GM12878 (cell line): ENCODE data around the gene PADI4. TPM values are rescaled to one million over a fixed set of nuclear protein-coding genes. Genes with fewer than 3 reads are reported as not detected.

Source experiments
- ATAC-seq: fragments of 200-7000 bp; cut with Tn5 transposase; 3 replicates; pipeline ENCODE4 v1.9.1; 2020; ENCODE audit warnings: mild to moderate bottlenecking, moderate library complexity
- BruUV-seq: library from RNA; stranded (reverse); fragments of 400-500 nt; replicated peaks from 2 replicates; lab custom pipeline; 2021; lab: Mats Ljungman, UMichigan
- CTCF ChIA-PET: fragments of 300-600 bp; sonication (Branson Sonifier 250); formaldehyde crosslinking; extraction: SDS; loops from one replicate; lab custom pipeline; 2021; ENCODE audit warnings: inconsistent platforms; lab: Yijun Ruan, JAX
- POLR2A ChIA-PET: fragments of 350-600 bp; formaldehyde crosslinking; extraction: SDS; loops from one replicate; lab custom pipeline; 2021; ENCODE audit warnings: inconsistent platforms; lab: Charles Lee
- RAD21 ChIA-PET: fragments of 300-600 bp; sonication (Branson Sonifier 250); formaldehyde crosslinking; loops from one replicate; lab custom pipeline; 2023; ENCODE audit warnings: antibody characterized with exemption; ENCODE audit not compliant: unreplicated experiment; lab: Charles Lee
- SMC1A ChIA-PET: fragments of 300-600 bp; sonication (Branson Sonifier 250); formaldehyde crosslinking; loops from one replicate; lab custom pipeline; 2023; ENCODE audit not compliant: unreplicated experiment, uncharacterized antibody; lab: Charles Lee
- DNase-seq: peaks from one replicate; pipeline ENCODE4 v3.0.0-alpha.2; 2011; ENCODE audit warnings: low read depth, low spot score
- FAIRE-seq: peaks from 3 replicates; lab custom pipeline; 2011; peaks lifted over from hg19 to GRCh38; lab: Jason Lieb, UNC
- H2AFZ ChIP-seq: 2 replicates; pipeline ENCODE4 v1.6.0; 2011; ENCODE audit warnings: low read depth, low read length, control low read depth; ENCODE audit not compliant: control insufficient read depth
- H3K27ac ChIP-seq: 2 replicates; pipeline ENCODE4 v1.5.1; 2011; ENCODE audit warnings: control low read depth; ENCODE audit not compliant: control insufficient read depth, insufficient read depth
- H3K27me3 ChIP-seq, 2 experiments: replicated peaks in 1 of 2; 2 replicates each; pipeline versions ENCODE4 v1.6.0 to v1.6.1; 2011; ENCODE audit warnings: low read length in 1 of 2; ENCODE audit not compliant: control insufficient read depth in 2 of 2, insufficient read depth in 2 of 2
- H3K36me3 ChIP-seq, 2 experiments: 2 replicates each; pipeline ENCODE4 v1.5.1; 2011; ENCODE audit warnings: low read length in 1 of 2; ENCODE audit not compliant: control insufficient read depth in 2 of 2, insufficient read depth in 2 of 2
- H3K4me1 ChIP-seq: 2 replicates; pipeline ENCODE4 v1.6.1; 2011; ENCODE audit warnings: mild to moderate bottlenecking, low read length, moderate library complexity, mixed read lengths; ENCODE audit not compliant: control insufficient read depth, insufficient read depth
- H3K4me2 ChIP-seq: 2 replicates; pipeline ENCODE4 v1.6.0; 2011; ENCODE audit warnings: control low read depth; ENCODE audit not compliant: control insufficient read depth, insufficient read depth
- H3K4me3 ChIP-seq: fragments of 200-600 bp; sonication (generic); 2 replicates; pipeline ENCODE4 v1.5.1; 2016
- H3K79me2 ChIP-seq: 2 replicates; pipeline ENCODE4 v1.6.0; 2011; ENCODE audit warnings: low read length; ENCODE audit not compliant: control insufficient read depth, insufficient read depth
- H3K9ac ChIP-seq: 2 replicates; pipeline ENCODE4 v1.8.0; 2011; ENCODE audit warnings: low read length, control low read depth, mixed read lengths; ENCODE audit not compliant: control insufficient read depth, insufficient read depth
- H3K9me3 ChIP-seq: replicated peaks from 3 replicates; pipeline ENCODE4 v1.5.1; 2011; ENCODE audit warnings: mild to moderate bottlenecking, low read length; ENCODE audit not compliant: control insufficient read depth, insufficient read depth
- H4K20me1 ChIP-seq: 2 replicates; pipeline ENCODE4 v1.6.0; 2011; ENCODE audit not compliant: control insufficient read depth, insufficient read depth
- CREM ChIP-seq: IDR thresholded peaks from 2 replicates; pipeline ENCODE4 v1.6.1; 2014; ENCODE audit warnings: antibody characterized with exemption, low read depth
- CTCF ChIP-seq, 3 experiments: IDR thresholded peaks in 2 of 3; conservative IDR thresholded peaks in 1 of 3; 2 replicates each; pipeline ENCODE4 v1.5.1; 2011; ENCODE audit warnings: low read depth in 3 of 3, low read length in 3 of 3, mild to moderate bottlenecking in 3 of 3, control low read depth in 2 of 3, moderate library complexity in 2 of 3, inconsistent platforms in 1 of 3, mixed read lengths in 1 of 3; ENCODE audit not compliant: control insufficient read depth in 2 of 3, insufficient read depth in 1 of 3; ENCODE audit errors: extremely low read depth in 1 of 3
- ELK1 ChIP-seq: IDR thresholded peaks from 2 replicates; pipeline ENCODE4 v1.6.1; 2012; ENCODE audit warnings: low read depth, low read length, improper control_type of control experiment
- EP300 ChIP-seq, 2 experiments: fragments of 150-350 bp in 1 of 2; IDR thresholded peaks; 2 replicates each; pipeline ENCODE4 v1.6.1; 2011 to 2012; ENCODE audit warnings: low read depth in 2 of 2, low read length in 2 of 2, borderline replicate concordance in 1 of 2, improper control_type of control experiment in 1 of 2, inconsistent platforms in 1 of 2; ENCODE audit not compliant: control insufficient read depth in 1 of 2
- GABPA ChIP-seq: IDR thresholded peaks from 2 replicates; pipeline ENCODE4 v1.6.1; 2014; ENCODE audit warnings: antibody characterized with exemption, low read depth, mild to moderate bottlenecking, inconsistent platforms
- KDM1A ChIP-seq: fragments of 200-600 bp; sonication (generic); IDR thresholded peaks from 2 replicates; pipeline ENCODE4 v1.6.1; 2016; ENCODE audit warnings: borderline replicate concordance
- NFYA ChIP-seq: IDR thresholded peaks from 2 replicates; pipeline ENCODE4 v1.6.1; 2011; ENCODE audit warnings: low read depth, mild to moderate bottlenecking, low read length, improper control_type of control experiment, borderline replicate concordance
- POLR2AphosphoS5 ChIP-seq: IDR thresholded peaks from 2 replicates; pipeline ENCODE4 v1.6.1; 2011; ENCODE audit warnings: mild to moderate bottlenecking, low read length, inconsistent platforms
- TAF1 ChIP-seq: IDR thresholded peaks from 2 replicates; pipeline ENCODE4 v1.6.1; 2011; ENCODE audit warnings: mild to moderate bottlenecking, low read depth, low read length, borderline replicate concordance
- TBL1XR1 ChIP-seq: IDR thresholded peaks from 2 replicates; pipeline ENCODE4 v1.6.1; 2012; ENCODE audit warnings: low read depth, low read length, improper control_type of control experiment
- TCF12 ChIP-seq: IDR thresholded peaks from 2 replicates; pipeline ENCODE4 v1.6.1; 2011; ENCODE audit warnings: low read depth, mild to moderate bottlenecking, low read length
- ZNF24 ChIP-seq: fragments of 450-650 bp; IDR thresholded peaks from 2 replicates; pipeline ENCODE4 v1.6.1; 2017; ENCODE audit warnings: antibody characterized with exemption, mild to moderate bottlenecking
- ZNF274 ChIP-seq: IDR thresholded peaks from one replicate; pipeline ENCODE4 v1.8.0; 2011; ENCODE audit not compliant: insufficient read length, insufficient read depth
- WGBS: methylation state at CpG from one replicate; pipeline ENCODE4 v1.1.6; 2016; ENCODE audit warnings: low lambda C conversion rate; ENCODE audit not compliant: insufficient replicate concordance, insufficient coverage; ENCODE audit errors: missing lambda C conversion rate; 5-methylcytosine and 5-hydroxymethylcytosine counted together
- in situ Hi-C: fragments of 300-500 bp; cut with MboI; formaldehyde crosslinking; loops from 9 replicates; pipeline ENCODE4 v1.14.3; 2018; ENCODE audit warnings: mixed read lengths
- intact Hi-C: fragments of 100-400 bp; cut with micrococcal nuclease; formaldehyde crosslinking; loops from one replicate; pipeline ENCODE4 v1.14.2; 2022; ENCODE audit not compliant: unreplicated experiment
- polyA plus RNA-seq, 11 experiments: library from polyadenylated mRNA; depleted of rRNA in 4 of 11; unstranded in 6 of 11; stranded (reverse) in 5 of 11; fragments of >200 nt; fragmentation: Nextera tagmentation in 4 of 11; fragmentation: Illumina TruSeq in 1 of 11; extraction: Ambion mirVana in 4 of 11; extraction: Trizol in 1 of 11; gene quantifications; 1 replicate in 1 of 11; 2 replicates in 10 of 11; pipeline versions ENCODE4 v1.2.1 to v1.2.3, GENCODE V29; 2011 to 2016; ENCODE audit warnings: inconsistent platforms in 2 of 11, missing spikeins in 2 of 11, low read depth in 1 of 11
- total RNA-seq, 4 experiments: library from RNA; depleted of rRNA in 3 of 4; stranded (reverse); fragments of >200 nt in 3 of 4; fragmentation: Illumina TruSeq in 1 of 4; extraction: Trizol in 1 of 4; gene quantifications; 2 replicates each; pipeline versions ENCODE4 v1.2.1 to v1.2.3, GENCODE V29; 2013 to 2021
- TF ChIP-seq, protein P1 (sequence below): fragments of 150-350 bp; IDR thresholded peaks from 2 replicates; pipeline ENCODE4 v1.6.1; 2016; ENCODE audit warnings: low read depth, low read length

The PADI4 gene
- total and polyA plus RNA-seq, 10 of the 15 experiments (the other 5 are each of a cell fraction or from before 2014, with no cell fraction given), result 0.08 to 0.47 (median 0.15) TPM; not detected in 3

DNA sequence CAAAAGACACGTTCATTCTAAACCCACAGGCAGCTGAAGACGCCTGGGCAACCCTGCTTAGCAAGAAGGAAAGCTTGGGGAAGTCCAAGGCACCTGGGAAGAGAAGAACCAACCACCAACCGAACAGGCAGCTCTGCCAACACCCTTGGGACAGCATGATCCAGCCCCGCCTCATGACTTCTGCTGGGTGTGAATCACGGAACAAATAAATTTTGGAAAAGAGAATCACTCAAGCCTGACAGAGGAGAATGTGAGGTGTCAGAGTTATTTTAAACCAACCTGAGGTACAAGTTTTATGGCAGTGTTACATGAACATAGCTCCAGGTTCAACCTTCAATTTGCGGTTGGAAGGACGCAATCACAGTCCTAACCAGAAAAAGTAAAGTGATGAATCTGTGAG is 10.0 kb upstream of the PADI4 start:
- H3K4me3 ChIP-seq, result no peak overlapping the region
- no peak overlapping the region for H3K4me2 ChIP-seq
- ATAC-seq, result no peak
- H2AFZ ChIP-seq, result no peak overlapping the region
- DNase-seq, result no peak
- H3K9me3 ChIP-seq, result no peaks in the 10 kb centered on the region; the same call in 2 of the 3 replicates
- H3K79me2 ChIP-seq, result no peaks in the 10 kb centered on the region
- no peaks in the 10 kb centered on the region for H3K36me3 ChIP-seq
- intact Hi-C loops, result no loop called here
- POLR2A ChIA-PET, result no interaction called here
- no peaks in the 10 kb centered on the region for H3K4me1 ChIP-seq
- WGBS, result 26% methylated on average over 7 of the region's 7 CpGs
- in situ Hi-C loops, result no loop called here
- BruUV-seq, result no TSS peak
- H3K27ac ChIP-seq, result no peak overlapping the region
- H3K27me3 ChIP-seq, result no peaks in the 10 kb centered on the region
- TF ChIP-seq CTCF (IDR thresholded peaks at IDR 0.05 in 2 of 3, conservative IDR thresholded peaks at IDR 0.05 in 1 of 3; ENCODE audit: control insufficient read depth in 2 of 3, extremely low read depth in 1 of 3, insufficient read depth in 1 of 3, low read depth in 3 of 3, low read length in 3 of 3) (no peak), TCF12 (no peak), CREM (no peak), ZNF24 (no peak), TAF1 (no peak), TBL1XR1 (no peak), KDM1A (no peak), ELK1 (no peak), EP300 (IDR thresholded peaks at IDR 0.05; ENCODE audit: borderline replicate concordance in 1 of 2, control insufficient read depth in 1 of 2, low read depth in 2 of 2, low read length in 2 of 2) (no peak), NFYA (no peak), GABPA (no peak), ZNF274 (no peak), POLR2AphosphoS5 (no peak)
- TF ChIP-seq, protein P1, sequence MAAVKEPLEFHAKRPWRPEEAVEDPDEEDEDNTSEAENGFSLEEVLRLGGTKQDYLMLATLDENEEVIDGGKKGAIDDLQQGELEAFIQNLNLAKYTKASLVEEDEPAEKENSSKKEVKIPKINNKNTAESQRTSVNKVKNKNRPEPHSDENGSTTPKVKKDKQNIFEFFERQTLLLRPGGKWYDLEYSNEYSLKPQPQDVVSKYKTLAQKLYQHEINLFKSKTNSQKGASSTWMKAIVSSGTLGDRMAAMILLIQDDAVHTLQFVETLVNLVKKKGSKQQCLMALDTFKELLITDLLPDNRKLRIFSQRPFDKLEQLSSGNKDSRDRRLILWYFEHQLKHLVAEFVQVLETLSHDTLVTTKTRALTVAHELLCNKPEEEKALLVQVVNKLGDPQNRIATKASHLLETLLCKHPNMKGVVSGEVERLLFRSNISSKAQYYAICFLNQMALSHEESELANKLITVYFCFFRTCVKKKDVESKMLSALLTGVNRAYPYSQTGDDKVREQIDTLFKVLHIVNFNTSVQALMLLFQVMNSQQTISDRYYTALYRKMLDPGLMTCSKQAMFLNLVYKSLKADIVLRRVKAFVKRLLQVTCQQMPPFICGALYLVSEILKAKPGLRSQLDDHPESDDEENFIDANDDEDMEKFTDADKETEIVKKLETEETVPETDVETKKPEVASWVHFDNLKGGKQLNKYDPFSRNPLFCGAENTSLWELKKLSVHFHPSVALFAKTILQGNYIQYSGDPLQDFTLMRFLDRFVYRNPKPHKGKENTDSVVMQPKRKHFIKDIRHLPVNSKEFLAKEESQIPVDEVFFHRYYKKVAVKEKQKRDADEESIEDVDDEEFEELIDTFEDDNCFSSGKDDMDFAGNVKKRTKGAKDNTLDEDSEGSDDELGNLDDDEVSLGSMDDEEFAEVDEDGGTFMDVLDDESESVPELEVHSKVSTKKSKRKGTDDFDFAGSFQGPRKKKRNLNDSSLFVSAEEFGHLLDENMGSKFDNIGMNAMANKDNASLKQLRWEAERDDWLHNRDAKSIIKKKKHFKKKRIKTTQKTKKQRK, result no peak
- TF ChIP-seq, all 136 proteins: peak for 0
- RAD21 ChIA-PET, result no interaction called here
- SMC1A ChIA-PET, result no interaction called here
- FAIRE-seq, result no peak
- no peak overlapping the region for H3K9ac ChIP-seq
- CTCF ChIA-PET, result no interaction called here
- no peaks in the 10 kb centered on the region for H4K20me1 ChIP-seq
